HepG2 (cell line): ENCODE data around the gene TUBA8. TPM values are rescaled to one million over a fixed set of nuclear protein-coding genes. Genes with fewer than 3 reads are reported as not detected.
A peak's percentile ranks its signal among the peaks of the same experiment; 100 is the strongest.

Experiments used
- ATAC-seq: fragments of 200-7000 bp; cut with Tn5 transposase; 3 replicates; pipeline ENCODE4 v1.9.1; 2020; ENCODE audit warnings: mild to moderate bottlenecking, moderate library complexity
- BruUV-seq: library from RNA; stranded (reverse); fragments of 400-500 nt; replicated peaks from 2 replicates; lab custom pipeline; 2021; lab: Mats Ljungman, UMichigan
- CTCF ChIA-PET: fragments of 300-600 bp; formaldehyde crosslinking; extraction: SDS; loops from one replicate; lab custom pipeline; 2021; ENCODE audit warnings: low total read pairs, inconsistent platforms, low intra/inter-chr PET ratio; lab: Yijun Ruan, JAX
- POLR2A ChIA-PET: fragments of 350-600 bp; sonication (Branson Sonifier 250); formaldehyde crosslinking; loops from one replicate; lab custom pipeline; 2020; ENCODE audit warnings: antibody characterized with exemption, inconsistent platforms; lab: Yijun Ruan, JAX
- DNase-seq: peaks from one replicate; pipeline ENCODE4 v3.0.0-alpha.2; 2015; ENCODE audit warnings: low spot score
- FAIRE-seq: peaks from 3 replicates; lab custom pipeline; 2011; peaks lifted over from hg19 to GRCh38; lab: Jason Lieb, UNC
- H2AFZ ChIP-seq: one replicate; pipeline ENCODE4 v1.6.1; 2011; ENCODE audit warnings: low read length, inconsistent platforms
- H3K27ac ChIP-seq: fragments of 300-600 bp; 3 replicates; pipeline ENCODE4 v1.8.0; 2011; ENCODE audit warnings: mixed run types, mild to moderate bottlenecking, mixed read lengths, low read length, inconsistent platforms; ENCODE audit not compliant: insufficient read depth; ENCODE audit errors: extremely low read length
- H3K27me3 ChIP-seq, 2 experiments: fragments of 200-600 bp in 1 of 2; 2 replicates in 1 of 2; 3 replicates in 1 of 2; pipeline versions ENCODE4 v1.6.0 to v1.8.0; 2011; ENCODE audit warnings: low read length in 2 of 2, mild to moderate bottlenecking in 2 of 2, moderate library complexity in 2 of 2, inconsistent platforms in 1 of 2; ENCODE audit not compliant: insufficient read depth in 2 of 2, control insufficient read depth in 1 of 2
- H3K36me3 ChIP-seq, 2 experiments: fragments of 200-600 bp in 1 of 2; replicated peaks in 1 of 2; 2 replicates in 1 of 2; 3 replicates in 1 of 2; pipeline versions ENCODE4 v1.5.1 to v1.8.0; 2011; ENCODE audit warnings: low read length in 2 of 2, inconsistent platforms in 1 of 2; ENCODE audit not compliant: insufficient read depth in 2 of 2, control insufficient read depth in 1 of 2
- H3K4me1 ChIP-seq: 2 replicates; pipeline ENCODE4 v1.5.1; 2012; ENCODE audit warnings: low read length, inconsistent platforms; ENCODE audit not compliant: insufficient read depth
- H3K4me2 ChIP-seq: 2 replicates; pipeline ENCODE4 v1.6.0; 2011; ENCODE audit warnings: low read depth, low read length, inconsistent platforms
- H3K4me3 ChIP-seq, 3 experiments: fragments of 200-600 bp in 1 of 3; sonication (generic), shearing (Covaris generic) in 1 of 3; replicated peaks in 1 of 3; 2 replicates each; pipeline ENCODE4 v1.5.1; 2011 to 2016; ENCODE audit warnings: low read length in 3 of 3, inconsistent platforms in 2 of 3, low read depth in 2 of 3, mild to moderate bottlenecking in 2 of 3, control low read depth in 1 of 3, mixed read lengths in 1 of 3; ENCODE audit not compliant: insufficient read depth in 1 of 3
- H3K79me2 ChIP-seq: one replicate; pipeline ENCODE4 v1.6.1; 2011; ENCODE audit warnings: low read length, inconsistent platforms; ENCODE audit not compliant: insufficient read depth
- H3K9ac ChIP-seq: 2 replicates; pipeline ENCODE4 v1.6.0; 2011; ENCODE audit warnings: mild to moderate bottlenecking, low read depth, low read length, inconsistent platforms; ENCODE audit not compliant: insufficient read depth
- H3K9me3 ChIP-seq: 2 replicates; pipeline ENCODE4 v1.5.1; 2012; ENCODE audit warnings: mild to moderate bottlenecking, low read length
- H4K20me1 ChIP-seq: 2 replicates; pipeline ENCODE4 v1.6.0; 2011; ENCODE audit warnings: inconsistent platforms, mild to moderate bottlenecking, low read length, moderate library complexity; ENCODE audit not compliant: insufficient read depth
- FOXO4 ChIP-seq: sonication (generic); formaldehyde crosslinking; conservative IDR thresholded peaks from 2 replicates; pipeline ENCODE4 v1.8.1; 2023; ENCODE audit warnings: missing genetic modification reagents
- IKZF5 ChIP-seq: IDR thresholded peaks from 2 replicates; pipeline ENCODE4 v1.6.1; 2018; ENCODE audit warnings: missing genetic modification reagents, mild to moderate bottlenecking, missing compliant biosample characterization
- MNT ChIP-seq: fragments of 450-650 bp; IDR thresholded peaks from 2 replicates; pipeline ENCODE4 v1.6.1; 2016
- STAT5B ChIP-seq: sonication (generic); formaldehyde crosslinking; IDR thresholded peaks from 2 replicates; pipeline ENCODE4 v1.4.0; 2020; ENCODE audit warnings: missing genetic modification reagents
- ZC3H4 ChIP-seq: sonication (generic); formaldehyde crosslinking; IDR thresholded peaks from 2 replicates; pipeline ENCODE4 v1.4.0; 2020; ENCODE audit warnings: missing genetic modification reagents, borderline replicate concordance
- WGBS: methylation state at CpG from one replicate; pipeline ENCODE4 v1.1.6; 2017; ENCODE audit warnings: low lambda C conversion rate; 5-methylcytosine and 5-hydroxymethylcytosine counted together
- in situ Hi-C: cut with HindIII; loops from 2 replicates; pipeline ENCODE4 v1.10.0; 2017; ENCODE audit warnings: low pct_unique_long_range_greater_than_20kb; ENCODE audit not compliant: extremely low pct_ligation_motif_present
- intact Hi-C: fragments of 100-400 bp; cut with micrococcal nuclease; formaldehyde crosslinking; loops from one replicate; pipeline ENCODE4 v1.10.0; 2022; ENCODE audit not compliant: unreplicated experiment
- polyA plus RNA-seq, 8 experiments: library from polyadenylated mRNA; depleted of rRNA in 3 of 8; stranded (reverse) in 7 of 8; unstranded in 1 of 8; fragments of >200 nt; fragmentation: Illumina TruSeq in 4 of 8; extraction: Trizol in 4 of 8; gene quantifications; 2 replicates each; pipeline versions ENCODE4 v1.2.1 to v1.2.3, GENCODE V29; 2011 to 2016; ENCODE audit warnings: low read depth in 4 of 8, missing spikeins in 1 of 8, mixed read lengths in 1 of 8; ENCODE audit not compliant: insufficient read depth in 1 of 8
- total RNA-seq, 5 experiments: library from RNA; depleted of rRNA; stranded (reverse); fragments of >200 nt; fragmentation: Illumina TruSeq; extraction: Trizol; gene quantifications; 2 replicates each; pipeline ENCODE4 v1.2.3, GENCODE V29; 2016; ENCODE audit warnings: low read depth in 1 of 5

Gene TUBA8
- total and polyA plus RNA-seq, 2 of the 13 experiments (the other 11 are each of a cell fraction or from before 2014, with no cell fraction given): 0.35 to 0.69 TPM

GRCh38 chr22:18067121-18067520 lies 43.5 kb upstream of the TUBA8 start:
- no peak overlapping the region for H2AFZ ChIP-seq
- no peaks in the 10 kb centered on the region for H3K27me3 ChIP-seq
- no peaks in the 10 kb centered on the region for H4K20me1 ChIP-seq
- no peaks in the 10 kb centered on the region for H3K36me3 ChIP-seq
- POLR2A ChIA-PET: interaction anchor here (2.8 kb wide), 1 partner anchor 23 kb away, joined by 13 read pairs; no protein-coding TSS in a partner anchor
- no peak for DNase-seq
- H3K9me3 ChIP-seq: no peaks in the 10 kb centered on the region
- no peak overlapping the region for H3K9ac ChIP-seq
- TF ChIP-seq FOXO4: 0 out of 2 replicates have a peak, but pooled peaks have one; percentile 68
- peak; percentile 46; the same call in 1 of the 2 replicates for TF ChIP-seq MNT
- no peak for TF ChIP-seq ZC3H4 (CRISPR knock-in tag)
- no peak for TF ChIP-seq STAT5B (CRISPR knock-in tag)
- no peak for TF ChIP-seq IKZF5 (CRISPR knock-in tag)
- no TSS peak for BruUV-seq
- H3K4me2 ChIP-seq: 0 out of 2 replicates have a peak overlapping the region, but pooled peaks have one; percentile 73
- no peak overlapping the region for H3K4me3 ChIP-seq
- in situ Hi-C loops: no loop called here
- FAIRE-seq: no peak
- no peak for ATAC-seq
- CTCF ChIA-PET: no interaction called here
- WGBS: 79% methylated on average over 3 of the region's 3 CpGs
- peaks cover 74% of the 10 kb centered on the region for H3K4me1 ChIP-seq
- intact Hi-C loops: no loop called here
- H3K79me2 ChIP-seq: no peaks in the 10 kb centered on the region
- H3K27ac ChIP-seq: no peak overlapping the region
